ENCODE measurements around the gene COBL.

COBL gene

DNA sequence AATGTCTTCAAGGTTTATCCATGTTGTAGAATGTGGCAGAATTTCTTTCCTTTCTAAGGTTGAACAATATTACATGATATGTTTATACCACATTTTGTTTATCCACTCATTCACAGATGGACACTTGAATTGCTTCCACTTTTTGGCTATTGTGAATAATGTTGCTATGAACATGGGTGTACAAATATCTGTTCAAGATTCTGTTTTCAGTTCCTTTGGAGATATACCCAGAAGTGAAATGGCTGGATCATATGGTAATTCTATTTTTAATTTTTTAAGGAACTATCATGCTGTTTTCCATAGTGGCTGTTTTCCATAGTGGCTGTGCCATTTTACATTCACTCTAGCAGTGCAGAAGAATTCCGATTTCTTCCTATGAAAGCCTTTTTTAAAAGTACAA lies 339.2 kb downstream of the COBL start:
- no peak for DNase-seq

DNA sequence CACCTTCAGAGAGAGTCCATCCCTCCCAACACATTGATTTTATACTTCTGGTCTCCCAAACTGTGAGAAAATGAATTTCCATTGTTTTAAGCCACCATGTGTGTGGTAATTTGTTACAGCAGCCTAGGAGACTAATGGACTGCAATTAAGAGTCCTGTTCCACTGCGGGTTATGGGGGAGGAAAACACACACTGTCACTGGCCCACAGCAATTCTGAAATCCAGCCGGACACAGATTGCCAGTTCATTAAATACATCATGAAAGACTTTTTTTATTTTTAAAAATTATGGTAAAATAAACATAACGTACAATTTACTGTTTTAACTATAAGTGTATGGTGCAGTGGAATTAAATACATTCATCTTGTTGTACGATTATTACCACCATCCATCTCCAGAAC lies 340.5 kb downstream of the COBL start:
- no peak for DNase-seq

DNA sequence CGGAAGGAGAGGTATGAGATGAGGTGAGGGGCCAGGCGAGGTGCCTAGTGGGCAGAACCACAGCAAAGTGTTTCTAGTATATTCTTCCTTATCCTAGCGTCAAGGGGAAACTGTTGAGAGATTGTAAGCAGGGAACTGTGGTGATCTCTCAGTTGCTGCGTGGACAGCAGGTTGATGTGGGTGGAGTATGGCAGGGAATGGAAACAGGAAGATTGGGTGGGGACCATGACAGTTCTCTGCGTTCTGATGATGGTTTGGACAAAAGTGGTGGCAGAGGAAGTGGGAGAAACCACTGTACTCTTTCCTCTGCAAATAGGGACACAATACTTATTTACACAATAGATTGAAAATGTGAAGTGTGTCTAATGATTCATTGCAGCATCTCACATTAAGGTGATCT lies 342.4 kb downstream of the COBL start:
- DNase-seq = no peak

DNA sequence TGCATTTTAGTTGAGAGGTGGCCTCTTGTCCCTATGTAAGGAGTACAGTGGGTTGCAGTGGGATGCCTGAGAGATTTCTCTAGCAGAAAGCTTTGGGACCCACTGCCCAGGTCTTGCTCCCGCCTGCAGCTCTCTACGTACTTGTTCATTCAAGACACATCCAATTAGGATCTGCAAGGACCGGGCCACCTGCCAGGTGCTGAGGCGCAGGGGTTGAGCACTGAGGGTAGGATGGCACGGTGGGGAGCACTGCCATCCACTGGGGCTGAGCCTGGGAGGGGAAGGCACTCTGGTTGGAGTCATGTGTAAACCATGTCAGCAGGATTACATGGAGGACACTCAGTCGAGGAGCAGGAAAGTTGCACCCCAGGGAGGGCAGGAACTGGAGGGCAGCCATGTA lies 342.8 kb downstream of the COBL start:
- DNase-seq = no peak

DNA sequence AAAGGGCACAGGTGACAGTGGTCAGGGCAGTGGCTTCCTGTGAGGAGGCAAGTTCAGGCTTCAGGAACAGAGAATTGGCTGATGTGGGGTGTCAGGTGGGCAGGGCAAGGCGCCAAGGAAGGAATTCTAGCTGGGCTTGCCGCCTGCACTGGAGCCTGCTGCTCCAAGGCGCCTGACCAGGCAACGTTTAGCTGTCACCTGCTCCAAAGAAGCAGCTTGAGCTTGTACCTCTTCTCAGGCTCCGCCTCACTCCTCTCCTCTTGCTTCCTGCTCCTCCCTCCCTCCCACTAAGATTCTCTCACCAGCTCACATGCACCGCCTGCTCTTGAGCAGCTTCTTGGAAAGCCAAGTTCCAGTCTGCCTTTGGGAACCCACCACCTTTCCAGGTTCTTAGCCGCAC lies 346.5 kb downstream of the COBL start:
- no peak for DNase-seq

Data from fibroblast of skin of right quadriceps (primary cell).